GM18505 (cell line): Measurements from ENCODE around the gene NPFFR1.

ENCODE experiments used
- ATAC-seq: cut with Tn5 transposase; IDR thresholded peaks from one replicate; pipeline ENCODE4 v1.9.1; 2021; ENCODE audit not compliant: unreplicated experiment
- POLR2A ChIP-seq: IDR thresholded peaks from 4 replicates; pipeline ENCODE4 v1.6.1; 2011; ENCODE audit warnings: borderline replicate concordance; ENCODE audit not compliant: insufficient read depth, insufficient read length; ENCODE audit errors: extremely low read depth

NPFFR1 gene

GRCh38 chr10:70308121-70309060 lies 24.6 kb upstream of the NPFFR1 start:
- ATAC-seq = no peak
- TF ChIP-seq POLR2A = no peak

DNA sequence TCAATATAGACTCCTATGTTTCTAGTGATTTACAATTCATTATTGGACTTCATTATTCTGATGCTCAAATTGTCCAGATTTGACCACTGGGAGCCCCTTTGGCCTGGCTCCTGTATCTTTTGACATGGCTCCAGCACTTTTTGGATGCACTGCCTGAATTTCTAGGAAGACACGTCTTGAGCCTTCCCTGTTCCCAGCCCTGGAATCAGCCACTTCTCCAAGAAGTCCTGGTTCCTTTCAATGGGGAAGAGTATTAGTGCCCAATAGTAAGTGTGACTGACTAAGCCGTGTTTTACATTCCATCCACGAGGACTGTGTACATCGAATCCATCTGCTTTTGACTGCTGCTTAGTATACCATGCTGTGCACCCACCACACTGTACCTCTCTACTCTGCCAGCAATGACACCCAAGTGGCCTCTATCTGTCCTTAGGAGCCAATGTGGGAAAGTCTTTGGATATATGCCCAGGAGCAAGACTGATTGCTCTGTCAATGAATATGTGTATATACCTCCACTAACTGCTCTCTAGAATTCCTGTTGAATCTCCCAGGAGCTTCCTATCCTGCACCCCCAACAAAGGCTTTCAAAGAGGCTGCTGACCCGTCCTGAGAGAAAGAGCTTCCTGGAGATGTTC lies 23.2 kb upstream of the NPFFR1 start:
- ATAC-seq = no peak
- TF ChIP-seq POLR2A = no peak

DNA sequence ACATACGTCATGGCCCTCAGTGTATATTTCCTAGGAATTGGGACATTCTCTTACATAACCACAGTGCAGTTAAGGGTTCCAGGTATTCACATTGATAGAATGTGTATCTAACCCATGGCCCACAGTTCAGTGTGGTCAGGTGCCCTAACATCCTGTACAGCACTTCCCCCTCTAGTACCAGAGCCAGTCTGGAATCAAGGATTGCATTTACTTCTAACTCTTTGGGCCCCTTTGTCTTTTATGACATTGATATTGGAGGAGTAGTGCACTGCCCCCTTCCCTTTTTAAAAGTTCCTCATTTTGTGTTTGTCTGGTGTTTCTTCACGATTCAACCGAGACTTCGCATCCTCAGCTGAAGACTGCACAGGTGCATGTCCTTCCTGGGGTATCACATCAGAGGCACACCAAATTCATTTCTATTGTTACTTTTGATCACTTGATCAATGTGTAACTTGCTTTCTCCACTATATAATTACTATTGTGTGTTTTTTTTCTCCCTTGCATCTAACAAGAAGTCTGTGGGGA lies 22.4 kb upstream of the NPFFR1 start:
- TF ChIP-seq POLR2A = no peak

GRCh38 chr10:70303730-70304129 lies 19.9 kb upstream of the NPFFR1 start:
- ATAC-seq = no peak

More for the DNA sequence above, 22.4 kb upstream of the NPFFR1 start:
- ATAC-seq = no peak

DNA sequence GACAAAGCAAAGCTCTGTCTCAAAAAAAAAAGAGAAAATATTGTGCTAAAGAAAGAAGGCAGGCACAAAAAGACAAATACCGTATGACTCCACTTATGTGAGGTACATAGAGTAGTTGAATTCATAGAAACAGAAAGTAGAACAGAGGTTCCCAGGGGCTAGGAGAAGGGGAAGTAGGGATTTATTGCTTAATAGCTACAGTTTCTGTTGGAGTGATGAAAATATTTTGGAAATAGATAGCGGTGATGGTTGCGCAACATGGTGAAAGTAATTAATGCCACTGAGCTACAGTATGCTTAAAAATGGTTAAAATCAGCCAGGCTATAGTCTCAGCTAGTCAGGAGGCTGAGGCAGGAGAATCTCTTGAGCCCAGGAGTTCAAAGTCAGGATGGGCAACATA lies 18.5 kb upstream of the NPFFR1 start:
- TF ChIP-seq POLR2A = no peak
- no peak for ATAC-seq

More at GRCh38 chr10:70303730-70304129, 19.9 kb upstream of the NPFFR1 start:
- no peak for TF ChIP-seq POLR2A

DNA sequence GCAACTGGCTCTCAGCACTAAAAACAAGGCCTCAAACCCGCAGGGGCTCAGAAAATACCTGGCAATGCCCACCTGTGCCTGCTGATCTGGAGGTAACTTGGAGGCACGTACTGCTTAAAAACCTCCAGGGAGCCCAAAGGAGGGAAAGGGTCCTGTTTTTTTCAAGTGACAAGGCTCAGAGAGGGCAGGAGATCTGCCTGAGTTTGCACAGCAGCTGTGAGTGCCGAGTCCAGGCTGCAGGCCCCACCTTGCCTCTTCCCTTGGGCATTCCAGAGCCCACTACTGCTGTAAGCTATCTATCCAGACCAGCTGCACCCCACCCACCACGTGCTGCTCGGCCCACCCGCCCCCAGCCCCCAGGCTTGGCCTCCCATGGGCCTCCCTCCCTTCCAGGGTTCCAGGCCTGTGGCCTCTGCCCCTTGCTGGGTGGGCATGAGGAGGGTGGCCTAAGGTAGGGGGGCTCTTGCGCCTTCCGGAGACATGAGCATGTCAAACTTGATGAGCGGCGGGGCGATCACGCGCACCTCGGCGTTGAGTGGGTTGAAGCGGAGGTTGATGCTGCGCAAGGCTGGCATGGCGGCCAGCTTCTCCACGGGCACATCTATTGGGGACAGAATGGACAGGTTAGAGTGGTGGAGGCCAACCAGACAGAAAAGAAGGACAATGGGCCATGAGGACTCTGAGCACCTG lies 17.2 kb upstream of the NPFFR1 start:
- no peak for ATAC-seq

DNA sequence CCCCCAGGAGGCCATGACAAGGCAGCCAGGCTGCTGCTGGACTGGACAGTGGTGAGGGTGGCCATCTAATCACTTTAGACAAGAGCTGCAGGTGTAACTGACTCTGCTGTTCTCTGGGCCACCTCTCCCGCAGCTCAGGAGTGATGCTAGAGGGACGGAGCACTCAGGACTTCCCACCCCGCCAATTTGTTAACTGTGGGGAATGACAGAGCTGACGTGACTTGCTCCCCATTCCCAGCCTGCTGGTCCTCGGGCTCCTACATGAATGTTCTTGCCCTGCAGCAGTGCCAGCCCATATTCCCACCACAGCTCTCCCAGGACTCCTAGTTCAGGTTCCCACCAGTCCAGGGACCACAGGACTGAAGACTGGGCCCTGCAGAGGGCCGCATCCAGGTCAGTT lies 16.7 kb upstream of the NPFFR1 start:
- TF ChIP-seq POLR2A = no peak
- no peak for ATAC-seq

More for the DNA sequence above, 17.2 kb upstream of the NPFFR1 start:
- no peak for TF ChIP-seq POLR2A

GRCh38 chr10:70299876-70300275 lies 16.1 kb upstream of the NPFFR1 start:
- no peak for ATAC-seq
- no peak for TF ChIP-seq POLR2A

- ATAC-seq = no peak
- no peak for TF ChIP-seq POLR2A
Observed at GRCh38 chr10:70298393-70298792, 14.6 kb upstream of the NPFFR1 start.

- no peak for TF ChIP-seq POLR2A
Observed at GRCh38 chr10:70297224-70297623, 13.4 kb upstream of the NPFFR1 start.

DNA sequence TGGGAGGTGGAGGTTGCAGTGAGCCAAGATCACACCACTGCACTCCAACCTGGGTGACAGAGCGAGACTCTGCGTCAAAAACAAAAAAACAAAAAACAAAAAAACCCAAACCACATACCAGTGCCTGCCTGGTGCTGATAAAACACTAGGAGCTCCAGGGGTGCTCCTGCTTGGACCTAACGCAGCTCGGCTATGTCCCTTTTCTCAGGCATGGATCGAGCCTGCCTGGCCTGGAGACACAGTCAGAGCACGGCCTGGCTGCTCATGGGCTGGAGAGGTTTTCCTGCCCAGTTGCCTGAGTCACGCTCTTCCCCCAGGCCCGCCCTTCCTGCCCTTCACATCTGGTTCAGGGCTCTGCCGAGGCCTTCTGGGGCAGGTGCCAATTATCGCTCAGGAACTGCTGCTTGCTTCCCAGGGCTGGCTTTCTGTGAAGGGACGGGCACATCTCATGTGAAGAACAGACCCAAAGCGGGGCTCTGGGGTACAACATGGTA lies 12.6 kb upstream of the NPFFR1 start:
- TF ChIP-seq POLR2A = no peak
- ATAC-seq = no peak

More at GRCh38 chr10:70297224-70297623, 13.4 kb upstream of the NPFFR1 start:
- ATAC-seq = no peak

DNA sequence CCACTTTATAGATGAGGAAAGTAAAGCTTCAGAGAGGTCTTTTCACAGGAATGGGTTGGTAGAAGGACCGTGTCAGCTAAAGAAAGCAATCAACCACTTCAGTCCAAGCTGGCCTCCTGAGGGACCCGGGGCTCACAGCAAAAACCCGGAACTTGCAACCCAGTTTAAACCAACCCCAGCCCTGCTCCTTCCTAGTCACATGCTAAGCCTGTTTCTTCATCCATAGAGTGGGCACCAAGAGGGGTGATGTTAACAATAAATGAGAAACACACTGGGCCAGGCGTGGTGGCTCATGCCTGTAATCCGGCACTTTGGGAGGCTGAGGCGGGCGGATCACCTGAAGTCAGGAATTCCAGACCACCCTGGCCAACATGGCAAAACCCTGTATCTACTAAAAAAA lies 12.1 kb upstream of the NPFFR1 start:
- no peak for ATAC-seq
- TF ChIP-seq POLR2A = no peak

GRCh38 chr10:70295321-70295720 lies 11.5 kb upstream of the NPFFR1 start:
- TF ChIP-seq POLR2A = no peak
- ATAC-seq = no peak
